HEK293 (cell line): ENCODE results near the gene OAS2.

Experiments
- CTCF ChIA-PET: fragments of 350-600 bp; formaldehyde crosslinking; extraction: SDS; loops from one replicate; lab custom pipeline; 2021; ENCODE audit warnings: antibody characterized with exemption; lab: Yijun Ruan, JAX
- POLR2A ChIA-PET: fragments of 300-600 bp; formaldehyde crosslinking; extraction: SDS; loops from one replicate; lab custom pipeline; 2020; ENCODE audit warnings: antibody characterized with exemption, inconsistent platforms; lab: Yijun Ruan, JAX
- H3K27ac ChIP-seq: fragments of 200-500 bp; sonication (Bioruptor generic); 2 replicates; pipeline ENCODE4 v1.5.1; 2014; ENCODE audit warnings: low read depth, low read length, control low read depth, inconsistent platforms; ENCODE audit errors: extremely low read depth
- H3K36me3 ChIP-seq, 2 experiments: fragments of 200-500 bp in 1 of 2; sonication (Bioruptor generic) in 1 of 2; 1 replicate in 1 of 2; 2 replicates in 1 of 2; pipeline ENCODE4 v1.5.1; 2014 to 2017; ENCODE audit warnings: inconsistent platforms in 2 of 2, low read length in 2 of 2; ENCODE audit not compliant: control insufficient read depth in 2 of 2, insufficient read depth in 1 of 2
- H3K4me1 ChIP-seq: fragments of 200-500 bp; sonication (Bioruptor generic); 2 replicates; pipeline ENCODE4 v1.5.1; 2014; ENCODE audit warnings: mild to moderate bottlenecking, low read length, inconsistent platforms; ENCODE audit not compliant: control insufficient read depth, insufficient read depth
- H3K4me3 ChIP-seq: 2 replicates; pipeline ENCODE4 v1.5.1; 2011; ENCODE audit warnings: low read depth, mild to moderate bottlenecking, control low read depth, low read length, moderate library complexity
- H3K9me3 ChIP-seq: fragments of 200-500 bp; sonication (Bioruptor generic); 2 replicates; pipeline ENCODE4 v1.5.1; 2014; ENCODE audit warnings: low read depth, low read length, inconsistent platforms; ENCODE audit not compliant: control insufficient read depth, insufficient read depth
- BCL6B ChIP-seq: fragments of 450-650 bp; formaldehyde crosslinking; IDR thresholded peaks from 2 replicates; pipeline ENCODE4 v1.5.1; 2017; ENCODE audit warnings: missing biosample characterization, missing genetic modification characterization
- HIC1 ChIP-seq: fragments of 450-650 bp; formaldehyde crosslinking; IDR thresholded peaks from 2 replicates; pipeline ENCODE4 v1.5.1; 2016; ENCODE audit warnings: missing biosample characterization, missing genetic modification characterization
- ZNF146 ChIP-seq: fragments of 450-650 bp; formaldehyde crosslinking; IDR thresholded peaks from 2 replicates; pipeline ENCODE4 v1.5.1; 2016; ENCODE audit warnings: missing biosample characterization, missing genetic modification characterization
- ZNF561 ChIP-seq: fragments of 450-650 bp; IDR thresholded peaks from 2 replicates; pipeline ENCODE4 v1.5.1; 2018; ENCODE audit warnings: missing biosample characterization, missing genetic modification characterization, borderline replicate concordance
- ZNF623 ChIP-seq: fragments of 450-650 bp; formaldehyde crosslinking; IDR thresholded peaks from 2 replicates; pipeline ENCODE4 v1.5.1; 2016; ENCODE audit warnings: missing biosample characterization, missing genetic modification characterization
- ZNF645 ChIP-seq: fragments of 450-650 bp; formaldehyde crosslinking; IDR thresholded peaks from 2 replicates; pipeline ENCODE4; 2016; ENCODE audit warnings: missing biosample characterization, missing genetic modification characterization
- ZXDB ChIP-seq: fragments of 450-650 bp; formaldehyde crosslinking; IDR thresholded peaks from 2 replicates; pipeline ENCODE4 v1.5.1; 2016; ENCODE audit warnings: missing biosample characterization, missing genetic modification characterization

The OAS2 gene

GRCh38 chr12:113060336-113060960, 82.1 kb downstream of the OAS2 start:
- TF ChIP-seq ZNF645 (tag by site-specific recombination) = no peak
- peak; percentile 91 for TF ChIP-seq ZNF623 (tag by site-specific recombination)
- TF ChIP-seq ZXDB (tag by site-specific recombination) = no peak
- CTCF ChIA-PET = interaction anchor here (8.6 kb wide), 1 partner anchor 12 kb away, joined by 46 read pairs; no protein-coding TSS in a partner anchor
- no peak overlapping the region for H3K4me3 ChIP-seq
- no peaks in the 10 kb centered on the region for H3K36me3 ChIP-seq
- no peak overlapping the region for H3K27ac ChIP-seq
- H3K4me1 ChIP-seq = no peaks in the 10 kb centered on the region
- H3K9me3 ChIP-seq = no peaks in the 10 kb centered on the region
- POLR2A ChIA-PET = no interaction called here

GRCh38 chr12:113061061-113061694, 82.9 kb downstream of the OAS2 start:
- POLR2A ChIA-PET = no interaction called here

More at GRCh38 chr12:113061061-113061694, 82.9 kb downstream of the OAS2 start:
- no peaks in the 10 kb centered on the region for H3K4me1 ChIP-seq
- H3K27ac ChIP-seq = no peak overlapping the region
- CTCF ChIA-PET = interaction anchor here (8.6 kb wide), 1 partner anchor 12 kb away, joined by 46 read pairs; no protein-coding TSS in a partner anchor
- H3K36me3 ChIP-seq = no peaks in the 10 kb centered on the region
- H3K4me3 ChIP-seq = no peak overlapping the region
- TF ChIP-seq ZNF146 = no peak
- TF ChIP-seq BCL6B (tag by site-specific recombination) = no peak
- TF ChIP-seq ZNF561 (tag by site-specific recombination) = no peak
- TF ChIP-seq HIC1 = no peak
- no peaks in the 10 kb centered on the region for H3K9me3 ChIP-seq
